Effector memory CD8-positive, alpha-beta T cell (primary cell): ENCODE results near the gene AMACR.
"Not testable (repeated sequence)": the region's sequence is repeated elsewhere in the genome, so short reads cannot be mapped to it uniquely, and the experiment has no call there.

Experiments
- ATAC-seq: fragments of 150-1000 bp; cut with Tn5 transposase; replicated peaks from 2 replicates; pipeline ENCODE4 v1.10.0; 2021; ENCODE audit warnings: mild to moderate bottlenecking, moderate library complexity
- DNase-seq, 3 experiments: peaks; one replicate each; pipeline ENCODE4 v3.0.0; 2021
- H3K27ac Mint-ChIP-seq, 2 donors: one replicate each; pipeline ENCODE4 v1.8.0; 2022; ENCODE audit warnings: mild to moderate bottlenecking in 2 of 2, mixed read lengths in 2 of 2, moderate library complexity in 2 of 2
- H3K27me3 Mint-ChIP-seq, 2 donors: one replicate each; pipeline ENCODE4 v1.8.0; 2022; ENCODE audit warnings: mixed read lengths in 2 of 2
- H3K36me3 Mint-ChIP-seq: one replicate; pipeline ENCODE4 v1.8.0; 2022; ENCODE audit warnings: mild to moderate bottlenecking, moderate library complexity, mixed read lengths; ENCODE audit not compliant: insufficient read depth
- H3K4me1 Mint-ChIP-seq, 2 donors: one replicate each; pipeline ENCODE4 v1.8.0; 2022; ENCODE audit warnings: low read depth in 2 of 2, mixed read lengths in 2 of 2
- H3K4me3 Mint-ChIP-seq, 2 donors: one replicate each; pipeline ENCODE4 v1.8.0; 2022; ENCODE audit warnings: mild to moderate bottlenecking in 2 of 2, mixed read lengths in 2 of 2, moderate library complexity in 2 of 2
- H3K9me3 Mint-ChIP-seq, 2 donors: one replicate each; pipeline ENCODE4 v1.8.0; 2022; ENCODE audit warnings: mixed read lengths in 2 of 2

Gene AMACR

DNA sequence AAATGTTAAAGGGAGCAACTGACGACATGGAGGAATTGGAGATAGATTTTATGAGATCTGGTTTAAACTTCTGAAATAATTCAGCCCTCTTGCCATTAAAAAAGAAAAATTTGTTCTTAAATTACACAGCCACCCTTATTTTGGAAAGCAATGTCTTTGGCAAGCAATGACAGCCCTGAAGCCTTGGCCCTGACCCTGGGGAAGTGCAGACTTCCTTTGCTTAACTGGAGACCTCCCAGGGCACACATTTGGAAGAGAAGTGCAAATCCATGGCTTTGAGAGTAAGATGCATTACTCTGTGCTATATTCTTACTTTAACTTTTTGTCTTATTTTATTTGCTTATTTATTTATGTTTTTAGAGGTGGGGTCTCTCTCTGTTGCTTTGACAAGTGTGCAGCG, 49.7 kb downstream of the AMACR start:
- DNase-seq, result no peak
- Mint-ChIP-seq H3K4me1 (no peaks in the 10 kb centered on the region), H3K27me3 (peaks cover 19 to 25% of the 10 kb centered on the region in 2 donors), H3K9me3 (no peaks in the 10 kb centered on the region), H3K4me3 (no peak overlapping the region), H3K36me3 (no peaks in the 10 kb centered on the region), H3K27ac (no peak overlapping the region)
- ATAC-seq, result no peak

- ATAC-seq (no peak), DNase-seq (no peak)
- H3K9me3 Mint-ChIP-seq, result no peaks in the 10 kb centered on the region
- H3K4me3 Mint-ChIP-seq, result no peak overlapping the region
- no peak overlapping the region for H3K27ac Mint-ChIP-seq
- H3K27me3 Mint-ChIP-seq, result peaks cover 19 to 25% of the 10 kb centered on the region in 2 donors
- H3K36me3 Mint-ChIP-seq, result no peaks in the 10 kb centered on the region
- no peaks in the 10 kb centered on the region for H3K4me1 Mint-ChIP-seq
Measured at GRCh38 chr5:33957577-33958150, 50.2 kb downstream of the AMACR start.

- DNase-seq, H3K4me3 Mint-ChIP-seq, ATAC-seq, H3K9me3 Mint-ChIP-seq, H3K36me3 Mint-ChIP-seq, H3K4me1 Mint-ChIP-seq, H3K27ac Mint-ChIP-seq: not testable (repeated sequence)
- H3K27me3 Mint-ChIP-seq, result peaks cover 15 to 26% of the 10 kb centered on the region in 2 donors
Measured at GRCh38 chr5:33952175-33952574, 55.7 kb downstream of the AMACR start.

- DNase-seq (no peak), ATAC-seq (no peak)
- H3K36me3 Mint-ChIP-seq, result no peaks in the 10 kb centered on the region
- no peak overlapping the region for H3K27ac Mint-ChIP-seq
- no peak overlapping the region for H3K4me3 Mint-ChIP-seq
- H3K27me3 Mint-ChIP-seq, result peaks cover 40 to 61% of the 10 kb centered on the region in 2 donors
- H3K9me3 Mint-ChIP-seq, result no peaks in the 10 kb centered on the region
- H3K4me1 Mint-ChIP-seq, result no peaks in the 10 kb centered on the region
Measured at GRCh38 chr5:33944543-33945132, 63.2 kb downstream of the AMACR start.

GRCh38 chr5:33941090-33941489, 66.8 kb downstream of the AMACR start:
- Mint-ChIP-seq H3K27ac (no peak overlapping the region), H3K4me3 (no peak overlapping the region), H3K27me3 (peaks cover 67 to 81% of the 10 kb centered on the region in 2 donors), H3K9me3 (no peaks in the 10 kb centered on the region), H3K4me1 (no peaks in the 10 kb centered on the region), H3K36me3 (no peaks in the 10 kb centered on the region)
- no peak for DNase-seq
- no peak for ATAC-seq

GRCh38 chr5:33939556-33940262, 68.1 kb downstream of the AMACR start:
- no peaks in the 10 kb centered on the region for H3K4me1 Mint-ChIP-seq
- peaks cover 4% of the 10 kb centered on the region for H3K36me3 Mint-ChIP-seq
- no peak for ATAC-seq

GRCh38 chr5:33938881-33939280, 69.0 kb downstream of the AMACR start:
- H3K4me3 Mint-ChIP-seq, result no peak overlapping the region
- H3K36me3 Mint-ChIP-seq, result peaks cover 4% of the 10 kb centered on the region
- H3K4me1 Mint-ChIP-seq, result no peaks in the 10 kb centered on the region
- no peak for ATAC-seq
- H3K9me3 Mint-ChIP-seq, result no peaks in the 10 kb centered on the region
- peaks cover 69 to 73% of the 10 kb centered on the region in 2 donors for H3K27me3 Mint-ChIP-seq
- DNase-seq, result no peak
- no peak overlapping the region for H3K27ac Mint-ChIP-seq

More at GRCh38 chr5:33939556-33940262, 68.1 kb downstream of the AMACR start:
- DNase-seq, result no peak
- Mint-ChIP-seq H3K27ac (no peak overlapping the region), H3K4me3 (no peak overlapping the region), H3K9me3 (no peaks in the 10 kb centered on the region), H3K27me3 (peaks cover 69 to 78% of the 10 kb centered on the region in 2 donors)

DNA sequence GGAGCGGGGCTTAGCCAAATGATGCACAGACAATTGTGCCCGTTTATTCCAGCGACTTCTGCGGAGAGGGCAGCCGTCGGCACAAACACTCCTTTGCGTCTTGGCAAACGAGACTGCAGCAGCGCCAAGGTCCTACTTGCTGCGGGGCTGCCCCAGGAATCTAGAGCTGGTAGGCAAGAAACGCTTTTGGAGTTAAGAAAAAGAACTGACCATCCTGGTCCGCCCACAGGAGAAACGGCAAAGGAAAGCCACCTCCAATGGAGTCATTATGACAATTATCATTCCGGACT, 69.4 kb downstream of the AMACR start:
- DNase-seq (no peak), ATAC-seq (no peak)
- Mint-ChIP-seq H3K4me3 (no peak overlapping the region), H3K27ac (no peak overlapping the region), H3K9me3 (no peaks in the 10 kb centered on the region), H3K27me3 (peaks cover 68 to 71% of the 10 kb centered on the region in 2 donors), H3K4me1 (no peaks in the 10 kb centered on the region), H3K36me3 (peaks cover 4% of the 10 kb centered on the region)

GRCh38 chr5:33937707-33938506, 69.9 kb downstream of the AMACR start:
- no peaks in the 10 kb centered on the region for H3K4me1 Mint-ChIP-seq

GRCh38 chr5:33937017-33937706, 70.7 kb downstream of the AMACR start:
- ATAC-seq (no peak), DNase-seq (no peak)
- no peak overlapping the region for H3K4me3 Mint-ChIP-seq
- no peaks in the 10 kb centered on the region for H3K4me1 Mint-ChIP-seq
- H3K27ac Mint-ChIP-seq, result no peak overlapping the region
- no peaks in the 10 kb centered on the region for H3K9me3 Mint-ChIP-seq
- peaks cover 66% of the 10 kb centered on the region in 2 donors for H3K27me3 Mint-ChIP-seq
- H3K36me3 Mint-ChIP-seq, result peaks cover 4% of the 10 kb centered on the region

More at GRCh38 chr5:33937707-33938506, 69.9 kb downstream of the AMACR start:
- no peak for ATAC-seq
- Mint-ChIP-seq H3K9me3 (no peaks in the 10 kb centered on the region), H3K27ac (no peak overlapping the region), H3K27me3 (peaks cover 68 to 70% of the 10 kb centered on the region in 2 donors), H3K36me3 (peaks cover 4% of the 10 kb centered on the region), H3K4me3 (no peak overlapping the region)
- no peak for DNase-seq

- H3K27ac Mint-ChIP-seq, result no peak within 1 kb of the TSS
- no peak for DNase-seq
- no peaks in the 10 kb centered on the region for H3K4me1 Mint-ChIP-seq
- no peak within 1 kb of the TSS for H3K4me3 Mint-ChIP-seq
- H3K9me3 Mint-ChIP-seq, result no peaks in the 10 kb centered on the region
- H3K27me3 Mint-ChIP-seq, result peaks cover 66% of the 10 kb centered on the region in 2 donors
- peaks cover 4% of the 10 kb centered on the region for H3K36me3 Mint-ChIP-seq
- no peak for ATAC-seq
Measured at GRCh38 chr5:33936381-33937016, 71.4 kb downstream of the AMACR start, which contains the start of gene RXFP3. TSS of gene RXFP3 (plus strand) at chr5:33936386. CDS start at chr5:33936741, 355 bp downstream.
